ENCODE measurements around the gene ZNF580. TPM values are rescaled to one million over a fixed set of nuclear protein-coding genes. Genes with fewer than 3 reads are reported as not detected.

Gene ZNF580
- total RNA-seq, 1 donor from 2014 or later: 30.7 TPM

GRCh38 chr19:55619286-55619685 is 21.5 kb upstream of the ZNF580 start:
- TF ChIP-seq, protein P1, sequence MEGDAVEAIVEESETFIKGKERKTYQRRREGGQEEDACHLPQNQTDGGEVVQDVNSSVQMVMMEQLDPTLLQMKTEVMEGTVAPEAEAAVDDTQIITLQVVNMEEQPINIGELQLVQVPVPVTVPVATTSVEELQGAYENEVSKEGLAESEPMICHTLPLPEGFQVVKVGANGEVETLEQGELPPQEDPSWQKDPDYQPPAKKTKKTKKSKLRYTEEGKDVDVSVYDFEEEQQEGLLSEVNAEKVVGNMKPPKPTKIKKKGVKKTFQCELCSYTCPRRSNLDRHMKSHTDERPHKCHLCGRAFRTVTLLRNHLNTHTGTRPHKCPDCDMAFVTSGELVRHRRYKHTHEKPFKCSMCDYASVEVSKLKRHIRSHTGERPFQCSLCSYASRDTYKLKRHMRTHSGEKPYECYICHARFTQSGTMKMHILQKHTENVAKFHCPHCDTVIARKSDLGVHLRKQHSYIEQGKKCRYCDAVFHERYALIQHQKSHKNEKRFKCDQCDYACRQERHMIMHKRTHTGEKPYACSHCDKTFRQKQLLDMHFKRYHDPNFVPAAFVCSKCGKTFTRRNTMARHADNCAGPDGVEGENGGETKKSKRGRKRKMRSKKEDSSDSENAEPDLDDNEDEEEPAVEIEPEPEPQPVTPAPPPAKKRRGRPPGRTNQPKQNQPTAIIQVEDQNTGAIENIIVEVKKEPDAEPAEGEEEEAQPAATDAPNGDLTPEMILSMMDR (IDR thresholded peaks at IDR 0.05): no peak
- intact Hi-C loops (cut with DNase I): no loop called here
- peaks cover 26% of the 10 kb centered on the region for H3K36me3 ChIP-seq
- peak overlapping the region; percentile 49 for H3K27ac ChIP-seq
- ATAC-seq (no peak), DNase-seq (no peak)
- H3K9me3 ChIP-seq: no peaks in the 10 kb centered on the region
- H3K27me3 ChIP-seq: no peaks in the 10 kb centered on the region
- H3K4me3 ChIP-seq: no peak overlapping the region
- peaks cover 26% of the 10 kb centered on the region for H3K4me1 ChIP-seq

DNA sequence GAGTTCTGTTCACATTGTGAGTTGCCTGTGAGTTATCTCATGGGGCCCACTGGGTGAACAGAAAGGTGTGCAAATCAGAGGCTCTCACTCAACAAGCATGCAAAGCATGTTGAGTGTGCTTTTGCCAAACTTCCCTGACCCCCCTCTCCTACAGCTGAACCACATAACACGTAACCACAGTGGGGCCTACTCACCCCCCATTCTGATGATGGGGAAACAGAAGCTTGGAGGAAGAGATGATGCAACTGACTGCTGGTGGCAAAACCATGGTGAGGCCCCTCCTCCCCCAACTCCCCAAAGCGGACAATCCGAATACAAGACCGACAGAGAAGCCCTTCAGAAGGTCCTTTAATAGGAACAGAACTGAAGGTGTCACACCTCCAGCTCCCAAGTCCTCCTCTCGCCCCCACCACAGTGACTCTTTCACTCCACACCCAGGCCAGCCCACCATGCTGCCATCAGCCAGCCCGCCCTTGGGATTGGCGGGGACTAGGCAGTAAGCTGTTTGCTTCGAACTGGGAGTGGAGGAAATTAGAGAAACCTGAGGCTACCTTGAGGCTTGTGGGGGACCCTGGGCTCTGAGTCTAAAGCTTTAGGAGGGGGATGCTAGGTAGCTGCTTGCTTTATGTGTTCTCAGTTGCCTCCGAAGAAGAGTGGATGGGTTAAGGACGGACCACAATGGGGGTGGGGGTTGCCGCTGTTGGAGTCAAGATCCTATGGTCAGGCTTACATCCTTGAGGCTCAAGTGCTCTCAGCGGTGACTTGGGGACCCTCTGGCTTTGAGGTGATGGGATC is 20.2 kb upstream of the ZNF580 start:
- Histone ChIP-seq H3K4me3 (no peak overlapping the region), H3K4me1 (peaks cover 30% of the 10 kb centered on the region), H3K27ac (peak overlapping the region; percentile 31), H3K36me3 (peaks cover 21% of the 10 kb centered on the region), H3K9me3 (no peaks in the 10 kb centered on the region), H3K27me3 (no peaks in the 10 kb centered on the region)
- no peak for ATAC-seq
- intact Hi-C loops (cut with DNase I): no loop called here
- no peak for DNase-seq
- TF ChIP-seq, protein P1 (IDR thresholded peaks at IDR 0.05): no peak

GRCh38 chr19:55621205-55621672 is 19.6 kb upstream of the ZNF580 start:
- Histone ChIP-seq H3K36me3 (peaks cover 14% of the 10 kb centered on the region), H3K27ac (no peak overlapping the region), H3K9me3 (no peaks in the 10 kb centered on the region), H3K4me1 (peaks cover 30% of the 10 kb centered on the region), H3K27me3 (no peaks in the 10 kb centered on the region), H3K4me3 (no peak overlapping the region)
- DNase-seq (no peak), ATAC-seq (no peak)
- TF ChIP-seq, protein P1 (IDR thresholded peaks at IDR 0.05): no peak
- intact Hi-C loops (cut with DNase I): no loop called here

DNA sequence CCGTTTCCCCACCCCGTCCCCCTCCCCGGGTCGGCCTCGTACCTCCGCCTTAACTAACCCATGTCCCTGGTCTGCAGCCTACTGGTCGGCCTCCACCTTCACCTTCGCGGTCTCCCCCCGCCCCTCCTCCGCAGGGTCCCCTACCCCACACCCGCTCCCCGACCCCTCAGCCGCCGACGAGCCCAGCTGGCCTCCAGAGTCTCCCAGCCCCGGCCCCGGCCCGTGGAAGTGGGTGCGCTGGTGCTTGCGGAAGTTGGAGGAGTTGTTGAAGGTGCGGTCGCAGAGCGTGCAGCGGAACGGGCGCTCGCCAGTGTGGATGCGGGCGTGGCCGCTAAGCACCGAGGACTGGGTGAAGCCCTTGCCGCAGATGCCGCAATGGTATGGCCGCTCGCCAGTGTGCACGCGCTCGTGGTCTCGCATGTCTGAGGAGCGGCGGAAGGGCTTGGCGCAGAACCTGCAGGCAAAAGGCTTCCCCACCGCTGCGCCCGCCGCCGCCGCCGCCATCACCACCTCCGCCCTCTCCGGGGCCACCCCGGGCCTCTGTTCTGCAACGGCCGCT is 19.1 kb upstream of the ZNF580 start:
- Histone ChIP-seq H3K36me3 (peaks cover 9% of the 10 kb centered on the region), H3K27ac (no peak overlapping the region), H3K9me3 (no peaks in the 10 kb centered on the region), H3K27me3 (no peaks in the 10 kb centered on the region), H3K4me1 (peaks cover 30% of the 10 kb centered on the region), H3K4me3 (no peak overlapping the region)
- DNase-seq (peak; percentile 70), ATAC-seq (no peak)
- TF ChIP-seq, protein P1 (IDR thresholded peaks at IDR 0.05): no peak
- intact Hi-C loops (cut with DNase I): no loop called here

- H3K4me3 ChIP-seq: no peak overlapping the region
- H3K4me1 ChIP-seq: peaks cover 30% of the 10 kb centered on the region
- intact Hi-C loops (cut with DNase I): no loop called here
- DNase-seq: peak; percentile 64
- no peaks in the 10 kb centered on the region for H3K9me3 ChIP-seq
- no peaks in the 10 kb centered on the region for H3K27me3 ChIP-seq
- H3K36me3 ChIP-seq: peaks cover 6% of the 10 kb centered on the region
- TF ChIP-seq, protein P1 (IDR thresholded peaks at IDR 0.05): no peak
- H3K27ac ChIP-seq: no peak overlapping the region
- no peak for ATAC-seq
These were observed 18.4 kb upstream of the ZNF580 start for GRCh38 chr19:55622242-55622969.

Measured in upper lobe of right lung (tissue), 1 donor.